ENCODE measurements around the gene XCL2.
"Not testable (repeated sequence)": the region's sequence is repeated elsewhere in the genome, so short reads cannot be mapped to it uniquely, and the experiment has no call there.

Gene XCL2

DNA sequence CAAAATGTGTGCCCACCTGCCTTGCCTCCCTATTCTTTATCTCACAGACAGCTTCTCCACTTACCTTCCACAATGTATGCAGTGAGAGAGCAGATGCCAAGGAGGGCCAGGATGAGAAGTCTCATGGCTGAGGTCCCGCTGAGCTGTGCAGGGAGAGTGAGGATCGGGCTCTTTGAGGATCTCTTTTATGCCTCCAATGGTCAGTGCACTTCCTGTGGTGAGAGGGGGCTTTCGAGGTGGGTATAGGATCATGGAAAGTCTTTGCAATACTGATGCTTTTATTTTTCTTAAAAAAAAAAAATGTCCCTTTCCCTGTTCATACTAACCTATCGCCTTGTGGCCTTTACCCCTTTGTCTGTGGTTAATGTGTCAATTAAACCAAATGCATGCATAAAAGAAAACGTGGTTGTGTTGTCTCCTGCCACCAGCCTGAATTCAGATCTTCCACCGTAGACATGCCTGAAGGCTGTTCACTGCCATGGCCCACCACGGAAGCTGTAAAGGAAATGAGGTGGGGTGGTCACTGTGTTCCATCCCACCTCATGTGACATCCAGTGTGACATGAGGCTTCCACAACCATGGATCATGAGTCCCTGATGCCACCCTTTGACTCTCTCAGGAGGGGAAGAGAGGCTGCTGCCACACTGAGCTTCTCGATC, at the start of gene XCL2:
TSS of gene XCL2 (minus strand) at position 158 of the 659 bp plus-strand sequence. CDS start at position 125, 33 bp downstream.
- not testable (repeated sequence) for ATAC-seq

DNA sequence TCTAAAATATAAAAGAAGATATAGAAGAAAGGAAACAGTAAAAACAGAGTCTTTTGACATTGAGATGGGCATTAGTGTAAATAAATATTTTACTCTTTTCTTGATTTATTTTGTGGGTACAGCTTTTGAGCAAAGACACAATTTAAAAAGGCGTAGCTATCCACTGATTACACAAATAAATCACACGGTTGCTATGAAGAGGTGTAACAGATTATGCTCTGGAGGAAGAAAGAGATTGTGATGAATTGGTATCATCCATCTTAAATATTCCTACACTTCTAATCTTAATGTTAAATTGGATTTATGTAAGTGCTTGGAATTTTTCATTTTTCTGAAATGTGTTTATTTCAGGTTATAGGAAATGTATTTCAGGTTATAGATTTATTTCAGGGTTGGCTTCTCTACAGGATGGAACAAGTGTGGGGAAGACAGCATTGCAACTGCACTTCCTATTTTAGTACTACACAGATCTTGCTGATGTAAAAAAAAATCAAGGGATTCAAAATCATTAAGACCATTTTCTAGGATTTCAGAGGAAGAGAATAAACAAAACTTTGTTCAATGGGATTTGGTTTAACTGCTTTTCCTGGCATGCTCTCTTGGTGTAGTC, 47.9 kb upstream of the XCL2 start:
- no peak for ATAC-seq

GRCh38 chr1:168591066-168591465, 47.3 kb upstream of the XCL2 start:
- no peak for ATAC-seq

- ATAC-seq: no peak
Measured at GRCh38 chr1:168589167-168589566, 45.4 kb upstream of the XCL2 start.

DNA sequence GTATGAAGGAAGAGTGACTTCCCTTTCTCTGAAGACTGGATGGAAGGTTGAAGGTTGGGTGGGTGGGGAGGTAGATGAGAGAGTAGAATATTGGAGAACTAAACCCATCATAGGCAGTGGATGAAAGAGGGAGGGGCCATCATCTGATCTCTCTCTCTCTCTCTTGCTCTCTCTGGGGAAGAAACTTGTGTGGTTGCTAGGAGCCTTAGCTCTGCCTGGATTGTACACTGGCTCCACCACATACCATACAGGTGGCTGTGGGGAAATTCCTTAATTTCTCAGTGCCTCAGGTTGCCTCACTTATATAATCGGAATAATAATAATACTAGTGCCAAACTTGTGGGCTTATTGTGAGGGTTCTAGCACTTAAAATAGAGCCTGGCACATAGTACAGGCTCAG, 42.1 kb upstream of the XCL2 start:
- ATAC-seq: no peak

GRCh38 chr1:168585191-168585590, 41.4 kb upstream of the XCL2 start:
- ATAC-seq: no peak

DNA sequence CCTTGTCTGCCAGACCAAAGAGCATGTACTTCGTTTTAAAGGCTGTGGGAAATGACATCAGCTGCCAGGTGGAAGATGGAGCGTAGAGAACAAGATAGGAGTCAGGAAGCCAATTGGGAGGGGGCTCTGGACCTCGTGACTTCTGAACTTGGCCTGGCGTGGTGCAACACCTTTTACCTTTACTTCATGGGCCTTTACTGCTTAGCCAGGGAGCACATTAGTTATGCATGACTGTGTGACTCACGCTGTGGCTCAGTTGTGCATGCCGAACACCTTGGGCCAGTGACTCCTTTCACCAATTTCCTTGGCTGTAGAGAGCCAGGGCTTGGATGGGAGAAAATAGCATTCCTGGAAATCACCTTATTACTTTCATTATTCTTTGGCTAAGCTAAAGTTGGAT, 39.8 kb upstream of the XCL2 start:
- ATAC-seq: no peak

GRCh38 chr1:168582688-168583336, 39.0 kb upstream of the XCL2 start:
- ATAC-seq: no peak

DNA sequence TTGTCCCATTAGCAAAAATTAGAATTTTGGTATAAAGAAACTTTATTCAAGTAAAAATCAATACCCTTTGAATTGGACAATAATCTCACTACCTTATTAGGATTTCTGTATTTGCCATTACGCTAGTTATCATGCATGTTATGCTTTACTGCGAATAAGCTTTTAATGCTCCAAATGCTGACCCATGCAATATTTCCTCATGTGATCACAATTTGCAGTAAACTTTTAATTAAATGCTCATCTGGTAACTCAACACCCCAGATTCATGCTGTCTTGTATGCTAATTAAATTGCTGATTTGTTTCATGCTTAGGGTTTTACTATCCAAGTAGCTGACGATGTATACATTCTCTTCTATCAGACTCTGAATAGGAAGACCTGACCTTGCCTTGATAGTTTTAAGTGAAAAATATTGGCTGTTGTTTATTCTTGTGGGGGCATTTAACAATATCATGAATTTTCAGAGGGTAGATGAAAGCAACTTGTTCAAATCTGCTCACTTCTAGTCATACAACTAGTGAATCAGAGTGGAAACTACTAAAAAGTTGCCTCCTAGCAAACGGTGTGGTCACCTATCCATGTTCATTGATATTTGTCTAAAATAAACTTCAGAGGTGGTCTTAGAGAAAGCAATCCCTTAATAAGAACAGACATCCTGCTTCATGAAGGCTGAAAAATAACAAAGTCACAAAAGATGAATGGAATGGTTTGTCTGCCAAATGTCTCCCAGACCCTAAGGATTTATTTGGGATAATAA, 38.2 kb upstream of the XCL2 start:
- ATAC-seq: no peak

DNA sequence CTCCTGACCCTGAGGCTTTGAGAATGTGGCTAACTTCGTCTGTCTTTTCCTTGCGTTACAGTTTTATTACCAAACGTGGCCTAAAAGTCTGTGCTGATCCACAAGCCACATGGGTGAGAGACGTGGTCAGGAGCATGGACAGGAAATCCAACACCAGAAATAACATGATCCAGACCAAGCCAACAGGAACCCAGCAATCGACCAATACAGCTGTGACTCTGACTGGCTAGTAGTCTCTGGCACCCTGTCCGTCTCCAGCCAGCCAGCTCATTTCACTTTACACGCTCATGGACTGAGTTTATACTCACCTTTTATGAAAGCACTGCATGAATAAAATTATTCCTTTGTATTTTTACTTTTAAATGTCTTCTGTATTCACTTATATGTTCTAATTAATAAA, 37.2 kb upstream of the XCL2 start:
- not testable (repeated sequence) for ATAC-seq

DNA sequence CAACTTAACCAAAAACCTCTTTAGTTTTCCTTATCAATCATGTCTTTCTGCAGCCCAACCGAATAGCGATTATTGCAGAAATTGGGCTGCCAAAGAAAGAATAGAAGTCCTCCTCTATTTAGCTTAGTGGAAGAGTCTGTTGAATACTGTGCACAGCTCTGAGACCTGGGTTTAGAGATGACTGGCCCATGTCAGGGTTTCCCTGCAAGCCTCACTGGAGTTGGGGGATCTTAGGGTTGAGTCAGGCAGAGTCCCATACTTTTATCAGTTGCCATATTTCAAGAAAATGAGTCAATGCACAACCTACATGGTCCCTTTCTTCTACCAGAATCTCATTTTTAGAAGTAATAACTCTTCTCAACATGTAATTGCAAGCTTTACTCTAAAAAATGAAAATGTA, 36.5 kb upstream of the XCL2 start:
- ATAC-seq: peak in 1 of 2 donors; percentile 38

DNA sequence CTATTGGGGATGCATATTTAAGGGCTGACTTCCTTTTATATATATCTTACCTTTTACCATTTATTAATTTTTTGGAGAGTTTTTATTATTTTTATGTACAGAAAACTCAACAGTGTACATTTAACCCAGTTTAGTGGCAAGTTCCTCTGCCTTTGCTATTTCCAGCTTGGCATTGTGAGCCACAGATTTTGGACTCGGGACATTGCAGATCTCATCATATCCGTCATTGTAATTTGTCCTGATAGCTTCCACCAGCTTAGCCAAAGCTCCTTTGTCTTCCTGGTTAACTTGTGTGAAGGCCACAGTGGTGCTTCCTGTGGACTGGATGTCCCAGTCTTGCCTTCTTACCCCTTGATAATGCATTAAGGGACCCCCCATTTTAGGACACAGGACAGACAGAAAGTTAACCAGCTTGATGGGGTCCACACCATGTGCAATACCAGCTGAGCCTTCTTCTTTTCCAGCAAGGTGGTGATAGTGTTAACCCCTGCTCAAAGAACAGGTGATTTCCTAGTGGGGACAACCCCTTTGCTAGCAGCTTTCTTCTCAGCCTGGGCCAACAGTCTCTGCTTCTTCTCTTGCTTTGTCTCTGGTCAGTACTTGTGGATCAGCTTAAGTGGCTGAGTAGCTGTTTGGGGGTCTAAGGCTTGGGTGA, 34.9 kb upstream of the XCL2 start:
- ATAC-seq: not testable (repeated sequence)

DNA sequence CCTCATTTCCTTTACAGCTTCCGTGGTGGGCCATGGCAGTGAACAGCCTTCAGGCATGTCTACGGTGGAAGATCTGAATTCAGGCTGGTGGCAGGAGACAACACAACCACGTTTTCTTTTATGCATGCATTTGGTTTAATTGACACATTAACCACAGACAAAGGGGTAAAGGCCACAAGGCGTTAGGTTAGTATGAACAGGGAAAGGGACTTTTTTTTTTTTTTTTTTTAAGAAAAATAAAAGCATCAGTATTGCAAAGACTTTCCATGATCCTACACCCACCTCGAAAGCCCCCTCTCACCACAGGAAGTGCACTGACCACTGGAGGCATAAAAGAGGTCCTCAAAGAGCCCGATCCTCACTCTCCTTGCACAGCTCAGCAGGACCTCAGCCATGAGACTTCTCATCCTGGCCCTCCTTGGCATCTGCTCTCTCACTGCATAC, 32.5 kb upstream of the XCL2 start, which contains the start of gene XCL1:
TSS of gene XCL1 (plus strand) at position 361 of the 444 bp plus-strand sequence. CDS start at position 394, 33 bp downstream.
- not testable (repeated sequence) for ATAC-seq

DNA sequence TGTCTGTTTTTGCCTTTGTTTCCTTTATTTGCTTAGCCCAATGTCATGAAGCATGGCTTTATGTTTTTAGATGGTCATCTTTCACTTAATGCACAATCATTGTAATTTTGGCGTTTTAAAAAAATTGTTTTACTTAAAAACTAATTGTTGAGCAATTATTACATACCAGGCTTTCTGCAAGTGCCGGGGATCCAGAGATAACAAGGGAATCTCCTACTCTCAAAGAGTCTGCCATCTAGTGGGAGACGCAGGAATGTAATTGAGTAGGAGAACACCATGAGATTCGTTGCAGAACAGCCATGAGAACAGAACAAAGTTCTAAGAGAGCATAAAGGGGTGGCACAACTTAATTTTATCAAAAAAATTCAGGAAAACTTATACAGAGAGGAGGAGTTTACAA, 30.4 kb upstream of the XCL2 start:
- not testable (repeated sequence) for ATAC-seq

DNA sequence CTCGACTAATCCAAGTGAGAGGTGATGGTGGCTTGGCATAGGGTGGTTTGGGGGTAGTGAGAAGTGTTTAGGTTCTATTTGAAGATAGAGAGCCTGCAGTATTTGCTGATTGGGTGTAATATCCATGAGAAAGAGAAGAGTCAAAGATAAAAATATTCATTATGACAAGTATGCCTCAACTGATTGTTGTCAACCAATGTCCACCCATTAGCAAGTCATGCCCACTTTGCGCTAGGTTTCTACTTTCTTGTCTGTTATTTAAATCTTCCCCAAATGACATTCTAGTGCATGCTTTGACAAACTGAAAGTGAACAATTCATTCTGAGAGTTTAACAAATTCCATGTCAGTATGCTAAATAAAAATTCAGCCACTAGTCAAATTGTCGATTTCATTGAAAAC, 28.8 kb upstream of the XCL2 start:
- ATAC-seq: no peak

- no peak for ATAC-seq
Measured at GRCh38 chr1:168570652-168571051, 26.9 kb upstream of the XCL2 start.

GRCh38 chr1:168568346-168568745, 24.5 kb upstream of the XCL2 start:
- ATAC-seq: no peak

DNA sequence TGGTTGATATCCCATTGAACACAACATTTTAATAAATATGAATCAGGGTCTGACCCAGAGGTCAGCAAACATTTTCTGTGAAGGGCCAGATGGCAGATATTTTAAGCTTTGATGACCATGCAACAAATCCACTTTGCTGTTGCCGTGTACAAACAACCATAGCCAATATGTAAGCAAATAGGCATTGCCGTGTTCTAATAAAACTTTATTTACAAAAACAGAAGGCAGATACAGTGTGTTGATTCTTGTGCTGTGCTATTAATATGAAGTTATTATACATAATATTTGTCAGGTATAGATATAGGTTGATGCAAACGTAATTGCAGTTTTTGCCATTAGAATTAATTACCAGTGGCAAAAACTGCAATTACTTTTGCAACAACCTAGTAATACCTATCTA, 23.8 kb upstream of the XCL2 start:
- no peak for ATAC-seq

DNA sequence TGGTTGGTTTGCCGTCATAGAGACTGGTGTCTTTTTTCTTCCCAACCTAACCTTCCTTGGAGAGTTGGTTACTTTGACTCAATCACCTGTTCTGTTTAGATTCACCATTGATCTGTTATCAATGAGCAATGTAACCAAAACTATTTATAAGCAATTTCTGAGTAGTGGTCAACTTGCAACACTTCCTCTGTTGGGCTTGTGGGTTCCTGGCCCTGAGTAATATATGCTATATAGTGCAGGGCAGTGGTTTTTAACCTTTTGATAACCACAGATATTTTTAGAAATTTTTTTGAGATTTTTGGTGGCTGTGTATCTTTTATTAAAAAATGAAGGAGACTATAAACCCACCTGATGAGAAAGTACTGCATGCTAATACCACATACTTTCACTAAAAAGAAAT, 23.2 kb upstream of the XCL2 start:
- no peak for ATAC-seq

DNA sequence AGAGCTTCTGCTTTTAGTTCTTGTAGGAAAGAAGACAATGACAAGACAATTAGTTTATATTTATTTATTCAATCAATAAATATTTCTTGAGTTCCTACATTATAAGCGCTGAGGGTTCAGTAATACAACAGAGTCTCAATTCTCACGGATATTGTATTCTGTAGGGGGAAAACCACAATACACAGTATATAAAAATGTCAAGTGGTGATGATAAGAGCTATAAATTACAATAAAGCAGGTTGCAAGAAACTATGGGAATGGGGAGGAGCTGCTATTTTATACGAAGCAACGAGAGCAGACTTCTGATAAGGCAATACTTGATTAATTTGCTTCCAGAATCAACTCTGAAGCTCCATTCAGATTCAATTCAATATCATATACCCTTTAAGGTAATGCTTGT, 22.0 kb upstream of the XCL2 start:
- ATAC-seq: no peak

- no peak for ATAC-seq
Measured at GRCh38 chr1:168561989-168562388, 18.2 kb upstream of the XCL2 start.

- no peak for ATAC-seq
Measured at GRCh38 chr1:168560370-168560769, 16.6 kb upstream of the XCL2 start.

DNA sequence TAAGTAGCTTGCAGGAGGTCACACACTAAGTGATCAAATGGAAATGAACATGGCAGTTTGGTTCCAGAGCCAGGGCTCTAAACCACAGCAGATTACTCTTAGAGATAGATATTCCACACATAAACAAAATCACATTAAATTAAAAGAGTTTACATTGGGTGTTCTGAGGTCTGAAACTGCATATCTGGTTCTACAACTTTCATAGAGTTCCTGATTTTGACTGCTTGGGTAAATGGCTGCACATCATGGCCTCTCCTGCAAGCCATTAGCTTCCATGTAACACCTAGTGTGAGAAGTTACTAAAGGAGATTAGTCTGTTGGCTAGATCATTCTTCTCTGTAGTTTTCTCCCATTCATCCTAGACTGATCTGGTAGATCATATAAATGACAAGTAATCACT, 12.8 kb upstream of the XCL2 start:
- no peak for ATAC-seq
